ENCODE data around the gene PUM2. TPM values are rescaled to one million over a fixed set of nuclear protein-coding genes. Genes with fewer than 3 reads are reported as not detected.

Gene PUM2
- total RNA-seq, 2 donors from 2014 or later = 87.7 to 119 TPM

- no peaks in the 10 kb centered on the region for H3K36me3 ChIP-seq
- TF ChIP-seq, protein P1, sequence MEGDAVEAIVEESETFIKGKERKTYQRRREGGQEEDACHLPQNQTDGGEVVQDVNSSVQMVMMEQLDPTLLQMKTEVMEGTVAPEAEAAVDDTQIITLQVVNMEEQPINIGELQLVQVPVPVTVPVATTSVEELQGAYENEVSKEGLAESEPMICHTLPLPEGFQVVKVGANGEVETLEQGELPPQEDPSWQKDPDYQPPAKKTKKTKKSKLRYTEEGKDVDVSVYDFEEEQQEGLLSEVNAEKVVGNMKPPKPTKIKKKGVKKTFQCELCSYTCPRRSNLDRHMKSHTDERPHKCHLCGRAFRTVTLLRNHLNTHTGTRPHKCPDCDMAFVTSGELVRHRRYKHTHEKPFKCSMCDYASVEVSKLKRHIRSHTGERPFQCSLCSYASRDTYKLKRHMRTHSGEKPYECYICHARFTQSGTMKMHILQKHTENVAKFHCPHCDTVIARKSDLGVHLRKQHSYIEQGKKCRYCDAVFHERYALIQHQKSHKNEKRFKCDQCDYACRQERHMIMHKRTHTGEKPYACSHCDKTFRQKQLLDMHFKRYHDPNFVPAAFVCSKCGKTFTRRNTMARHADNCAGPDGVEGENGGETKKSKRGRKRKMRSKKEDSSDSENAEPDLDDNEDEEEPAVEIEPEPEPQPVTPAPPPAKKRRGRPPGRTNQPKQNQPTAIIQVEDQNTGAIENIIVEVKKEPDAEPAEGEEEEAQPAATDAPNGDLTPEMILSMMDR (IDR thresholded peaks at IDR 0.05) = no peak
Observed at GRCh38 chr2:20216130-20217025, 134.3 kb downstream of the PUM2 start.

GRCh38 chr2:20215183-20216040 lies 135.2 kb downstream of the PUM2 start:
- Histone ChIP-seq H3K36me3 (no peaks in the 10 kb centered on the region), H3K27ac (peak overlapping the region; percentile 36), H3K9me3 (no peaks in the 10 kb centered on the region), H3K4me1 (no peaks in the 10 kb centered on the region), H3K27me3 (no peaks in the 10 kb centered on the region), H3K4me3 (no peak overlapping the region), H3K9ac (ENCODE audit: low read depth in 2 of 2, low read length in 2 of 2) (peak overlapping the region in 1 of 2 donors; percentile 17)
- TF ChIP-seq, protein P1 (IDR thresholded peaks at IDR 0.05) = no peak
- DNase-seq = no peak
- intact Hi-C loops (cut with DNase I) = no loop called here

More at GRCh38 chr2:20216130-20217025, 134.3 kb downstream of the PUM2 start:
- Histone ChIP-seq H3K27me3 (no peaks in the 10 kb centered on the region), H3K4me1 (no peaks in the 10 kb centered on the region), H3K9ac (ENCODE audit: low read depth in 2 of 2, low read length in 2 of 2) (no peak overlapping the region), H3K27ac (no peak overlapping the region), H3K4me3 (no peak overlapping the region), H3K9me3 (no peaks in the 10 kb centered on the region)
- intact Hi-C loops (cut with DNase I) = no loop called here
- no peak for DNase-seq

DNA sequence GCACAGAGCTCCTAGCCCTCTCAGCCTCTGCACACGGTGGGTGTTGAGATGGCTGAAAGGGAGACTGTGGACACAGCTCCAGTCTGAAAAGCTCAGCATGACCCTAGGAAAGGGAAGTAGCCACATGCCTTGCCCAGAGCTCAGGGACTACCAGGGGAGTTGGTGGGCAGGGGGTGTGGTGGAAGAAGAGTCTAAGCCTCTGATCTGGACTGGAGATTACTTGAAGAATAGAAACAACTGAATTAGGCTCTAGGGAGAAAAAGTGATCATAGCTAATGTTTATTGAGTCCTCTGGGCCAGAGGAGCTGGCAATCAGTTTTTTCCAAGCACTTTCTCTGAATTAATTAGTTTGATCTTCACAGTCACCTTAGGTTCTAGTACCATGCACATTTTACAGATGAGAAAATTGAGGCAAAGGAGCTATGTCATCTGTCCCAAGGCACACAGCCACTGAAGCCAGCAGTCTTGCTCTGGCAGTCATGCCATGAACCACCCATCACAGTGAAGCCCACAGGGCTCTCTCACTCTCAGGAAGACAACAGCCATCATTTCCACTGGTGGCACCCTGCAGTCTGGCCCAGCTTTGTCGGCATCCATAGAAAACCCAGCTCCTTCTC lies 136.0 kb downstream of the PUM2 start:
- Histone ChIP-seq H3K4me1 (no peaks in the 10 kb centered on the region), H3K9ac (ENCODE audit: low read depth in 2 of 2, low read length in 2 of 2) (no peak overlapping the region), H3K36me3 (no peaks in the 10 kb centered on the region), H3K27ac (peak overlapping the region; percentile 36), H3K9me3 (no peaks in the 10 kb centered on the region), H3K4me3 (no peak overlapping the region), H3K27me3 (no peaks in the 10 kb centered on the region)
- intact Hi-C loops (cut with DNase I) = no loop called here
- TF ChIP-seq, protein P1 (IDR thresholded peaks at IDR 0.05) = no peak
- DNase-seq = no peak

DNA sequence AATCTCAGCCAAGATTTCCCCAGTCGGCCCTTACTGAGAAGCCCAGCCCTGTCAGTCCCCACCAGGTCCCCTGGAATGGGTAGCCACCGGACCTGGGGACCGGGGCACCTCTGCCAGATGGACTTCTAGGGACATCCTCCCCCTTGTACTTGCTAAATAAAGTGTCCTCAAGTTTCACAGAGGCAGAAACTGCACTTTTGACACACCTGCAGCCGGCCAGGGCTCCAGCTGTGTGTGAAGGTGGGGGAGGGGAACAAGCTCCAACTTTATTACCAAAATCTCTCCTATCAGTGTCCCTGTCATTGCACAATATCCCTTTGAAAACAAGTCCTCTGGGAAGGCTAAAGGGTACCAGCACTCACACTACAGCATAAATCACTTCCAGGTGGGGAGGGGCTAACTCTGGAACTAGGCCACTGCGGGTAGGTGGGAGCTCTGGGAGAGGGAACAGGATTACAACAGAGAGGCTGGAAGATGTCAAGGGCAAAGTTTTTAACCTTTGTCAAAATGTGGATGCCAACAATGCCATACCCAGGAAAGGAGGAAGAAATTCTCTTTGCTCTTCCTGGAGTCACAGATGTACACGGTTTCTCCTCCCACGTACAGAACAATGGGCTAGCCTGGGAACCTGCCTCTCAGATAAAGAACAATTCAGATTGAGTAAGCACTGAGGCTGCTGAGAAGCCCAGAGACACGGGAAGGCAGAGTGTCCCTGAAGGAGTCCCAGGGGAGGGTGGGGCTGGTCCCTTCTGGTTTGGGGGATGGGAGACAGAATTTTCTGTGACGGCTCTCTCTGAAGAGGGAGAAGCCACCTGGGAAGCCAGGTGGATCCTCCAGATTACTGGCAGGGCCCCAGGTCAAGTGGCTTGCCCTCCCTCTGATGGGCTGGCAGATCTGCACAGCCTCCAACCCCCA lies 136.7 kb downstream of the PUM2 start:
- no peak overlapping the region for H3K27ac ChIP-seq
- no peak overlapping the region for H3K4me3 ChIP-seq
- no peaks in the 10 kb centered on the region for H3K4me1 ChIP-seq
- TF ChIP-seq, protein P1 (IDR thresholded peaks at IDR 0.05) = no peak
- H3K27me3 ChIP-seq = no peaks in the 10 kb centered on the region
- H3K9me3 ChIP-seq = no peaks in the 10 kb centered on the region
- intact Hi-C loops (cut with DNase I) = no loop called here
- no peak for DNase-seq
- peak overlapping the region in 1 of 2 donors; percentile 56 for H3K9ac ChIP-seq (ENCODE audit: low read depth in 2 of 2, low read length in 2 of 2)
- H3K36me3 ChIP-seq = no peaks in the 10 kb centered on the region

All from colonic mucosa (tissue), 4 donors.